Fibroblast of lung (primary cell): ENCODE data around the gene MTNR1A. TPM values are rescaled to one million over a fixed set of nuclear protein-coding genes. Genes with fewer than 3 reads are reported as not detected.

Source experiments
- DNase-seq, 2 donors: peaks; one replicate each; pipeline versions ENCODE4 v3.0.0 to v3.0.0-alpha.2; 2010; ENCODE audit warnings: low read depth in 2 of 2
- H2AFZ ChIP-seq: 2 replicates; pipeline ENCODE4 v1.5.1; 2012; ENCODE audit warnings: low read length, control low read depth, inconsistent platforms
- H3K27ac ChIP-seq: 2 replicates; pipeline ENCODE4 v1.5.1; 2011; ENCODE audit warnings: low read length, control low read depth; ENCODE audit not compliant: insufficient read depth
- H3K27me3 ChIP-seq: 2 replicates; pipeline ENCODE4 v1.5.1; 2011; ENCODE audit warnings: mild to moderate bottlenecking, low read length; ENCODE audit not compliant: control insufficient read depth, insufficient read depth
- H3K36me3 ChIP-seq: 2 replicates; pipeline ENCODE4 v1.5.1; 2011; ENCODE audit warnings: low read length; ENCODE audit not compliant: control insufficient read depth, insufficient read depth
- H3K4me1 ChIP-seq: 2 replicates; pipeline ENCODE4 v1.5.1; 2011; ENCODE audit warnings: low read length; ENCODE audit not compliant: control insufficient read depth, insufficient read depth; ENCODE audit errors: extremely low read depth
- H3K4me2 ChIP-seq: 2 replicates; pipeline ENCODE4 v1.5.1; 2011; ENCODE audit warnings: low read length, control low read depth; ENCODE audit not compliant: insufficient read depth; ENCODE audit errors: extremely low read depth
- H3K4me3 ChIP-seq, 4 experiments: fragments of 200-600 bp in 1 of 4; sonication (generic) in 1 of 4; replicated peaks in 1 of 4; 2 replicates each; pipeline ENCODE4 v1.5.1; 2011 to 2016; ENCODE audit warnings: low read length in 4 of 4, low read depth in 3 of 4, mild to moderate bottlenecking in 3 of 4, control low read depth in 2 of 4, inconsistent platforms in 1 of 4, mixed read lengths in 1 of 4; ENCODE audit not compliant: insufficient read depth in 1 of 4; ENCODE audit errors: control extremely low read depth in 1 of 4
- H3K79me2 ChIP-seq: 2 replicates; pipeline ENCODE4 v1.5.1; 2012; ENCODE audit warnings: mild to moderate bottlenecking, low read length, inconsistent platforms; ENCODE audit not compliant: control insufficient read depth, insufficient read depth
- H3K9ac ChIP-seq: 2 replicates; pipeline ENCODE4 v1.5.1; 2011; ENCODE audit warnings: mild to moderate bottlenecking, low read length, control low read depth; ENCODE audit not compliant: insufficient read depth
- H3K9me3 ChIP-seq: 2 replicates; pipeline ENCODE4 v1.5.1; 2012; ENCODE audit warnings: low read depth, low read length; ENCODE audit not compliant: control insufficient read depth, insufficient read depth
- H4K20me1 ChIP-seq: 2 replicates; pipeline ENCODE4 v1.5.1; 2011; ENCODE audit warnings: low read length; ENCODE audit not compliant: control insufficient read depth, insufficient read depth; ENCODE audit errors: extremely low read depth
- EZH2 ChIP-seq: IDR thresholded peaks from 2 replicates; pipeline ENCODE4 v1.5.1; 2012; ENCODE audit warnings: low read length, control low read depth, mild to moderate bottlenecking; ENCODE audit errors: missing control alignments
- polyA plus RNA-seq, 2 donors: library from polyadenylated mRNA; depleted of rRNA in 1 of 2; stranded (reverse) in 1 of 2; unstranded in 1 of 2; fragments of >200 nt; gene quantifications; 2 replicates each; pipeline ENCODE4 v1.2.1, GENCODE V29; 2011 to 2012; ENCODE audit warnings: missing spikeins in 1 of 2
- total RNA-seq: library from RNA; depleted of rRNA; stranded (reverse); fragments of >200 nt; gene quantifications from 2 replicates; pipeline ENCODE4 v1.2.1, GENCODE V29; 2014
- TF ChIP-seq, protein P1 (sequence below), 2 donors: IDR thresholded peaks in 1 of 2; conservative IDR thresholded peaks in 1 of 2; 1 replicate in 1 of 2; 2 replicates in 1 of 2; pipeline ENCODE4 v1.5.1; 2011 to 2012; ENCODE audit warnings: low read length in 2 of 2, control low read depth in 1 of 2, inconsistent platforms in 1 of 2, low read depth in 1 of 2, mild to moderate bottlenecking in 1 of 2

Gene MTNR1A
- total and polyA plus RNA-seq, 2 donors (not counting 1 experiment from before 2014, with no cell fraction given) = not detected

DNA sequence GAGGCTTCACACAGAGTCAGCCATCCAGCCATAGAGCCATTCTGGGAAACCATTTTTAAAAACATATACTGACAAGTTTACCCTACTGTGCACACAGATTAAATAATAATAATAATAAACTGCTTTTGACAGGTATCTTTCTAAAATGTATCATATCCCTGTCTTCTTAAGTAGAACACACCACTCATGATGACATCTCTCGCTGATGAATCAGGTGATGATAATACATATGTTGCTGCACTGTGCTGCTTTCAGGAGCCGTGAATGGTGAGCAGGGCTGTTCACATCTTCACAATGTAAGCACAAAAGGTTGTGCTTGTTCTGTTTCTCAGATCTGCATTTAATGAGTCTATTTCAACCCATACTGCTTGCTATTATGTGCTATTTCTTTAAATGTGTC is 3.5 kb downstream of the MTNR1A start:
- TF ChIP-seq, protein P1, sequence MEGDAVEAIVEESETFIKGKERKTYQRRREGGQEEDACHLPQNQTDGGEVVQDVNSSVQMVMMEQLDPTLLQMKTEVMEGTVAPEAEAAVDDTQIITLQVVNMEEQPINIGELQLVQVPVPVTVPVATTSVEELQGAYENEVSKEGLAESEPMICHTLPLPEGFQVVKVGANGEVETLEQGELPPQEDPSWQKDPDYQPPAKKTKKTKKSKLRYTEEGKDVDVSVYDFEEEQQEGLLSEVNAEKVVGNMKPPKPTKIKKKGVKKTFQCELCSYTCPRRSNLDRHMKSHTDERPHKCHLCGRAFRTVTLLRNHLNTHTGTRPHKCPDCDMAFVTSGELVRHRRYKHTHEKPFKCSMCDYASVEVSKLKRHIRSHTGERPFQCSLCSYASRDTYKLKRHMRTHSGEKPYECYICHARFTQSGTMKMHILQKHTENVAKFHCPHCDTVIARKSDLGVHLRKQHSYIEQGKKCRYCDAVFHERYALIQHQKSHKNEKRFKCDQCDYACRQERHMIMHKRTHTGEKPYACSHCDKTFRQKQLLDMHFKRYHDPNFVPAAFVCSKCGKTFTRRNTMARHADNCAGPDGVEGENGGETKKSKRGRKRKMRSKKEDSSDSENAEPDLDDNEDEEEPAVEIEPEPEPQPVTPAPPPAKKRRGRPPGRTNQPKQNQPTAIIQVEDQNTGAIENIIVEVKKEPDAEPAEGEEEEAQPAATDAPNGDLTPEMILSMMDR (conservative IDR thresholded peaks at IDR 0.05 in 1 of 2, IDR thresholded peaks at IDR 0.05 in 1 of 2; ENCODE audit: low read depth in 1 of 2, low read length in 2 of 2) = no peak
- no peak for TF ChIP-seq EZH2
- H3K9ac ChIP-seq = no peak overlapping the region
- H3K79me2 ChIP-seq = no peaks in the 10 kb centered on the region
- no peaks in the 10 kb centered on the region for H3K9me3 ChIP-seq
- no peaks in the 10 kb centered on the region for H3K36me3 ChIP-seq
- no peak overlapping the region for H3K4me3 ChIP-seq
- no peak for DNase-seq
- no peaks in the 10 kb centered on the region for H3K27me3 ChIP-seq
- no peaks in the 10 kb centered on the region for H3K4me1 ChIP-seq
- no peak overlapping the region for H3K4me2 ChIP-seq
- no peaks in the 10 kb centered on the region for H4K20me1 ChIP-seq
- no peak overlapping the region for H3K27ac ChIP-seq
- no peak overlapping the region for H2AFZ ChIP-seq

DNA sequence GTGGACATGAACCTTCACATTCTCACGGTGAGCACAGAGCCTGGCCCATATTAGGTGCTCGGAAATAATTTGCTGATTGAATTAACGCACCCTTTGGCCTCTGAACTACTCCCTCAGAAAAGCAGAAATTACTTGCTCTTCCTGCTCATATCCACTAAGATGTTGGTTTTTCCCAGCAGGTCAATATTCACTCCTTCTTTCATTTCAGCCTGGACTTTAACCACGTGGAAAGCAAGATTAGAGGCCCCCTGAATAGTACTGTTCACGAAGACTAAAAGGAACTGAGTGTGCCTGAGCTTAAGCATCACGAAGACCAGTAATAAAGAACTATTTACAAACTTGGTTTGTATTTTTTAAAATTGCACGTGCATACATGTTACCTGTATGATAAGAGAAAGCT is 9.9 kb downstream of the MTNR1A start:
- H3K36me3 ChIP-seq = no peaks in the 10 kb centered on the region
- H3K9me3 ChIP-seq = no peaks in the 10 kb centered on the region
- no peaks in the 10 kb centered on the region for H3K4me1 ChIP-seq
- TF ChIP-seq EZH2 = no peak
- TF ChIP-seq, protein P1 (conservative IDR thresholded peaks at IDR 0.05 in 1 of 2, IDR thresholded peaks at IDR 0.05 in 1 of 2; ENCODE audit: low read depth in 1 of 2, low read length in 2 of 2) = no peak
- no peak overlapping the region for H3K9ac ChIP-seq
- no peak overlapping the region for H3K27ac ChIP-seq
- H3K79me2 ChIP-seq = no peaks in the 10 kb centered on the region
- DNase-seq = no peak
- no peak overlapping the region for H2AFZ ChIP-seq
- H3K4me2 ChIP-seq = no peak overlapping the region
- no peaks in the 10 kb centered on the region for H4K20me1 ChIP-seq
- H3K4me3 ChIP-seq = no peak overlapping the region
- no peaks in the 10 kb centered on the region for H3K27me3 ChIP-seq

DNA sequence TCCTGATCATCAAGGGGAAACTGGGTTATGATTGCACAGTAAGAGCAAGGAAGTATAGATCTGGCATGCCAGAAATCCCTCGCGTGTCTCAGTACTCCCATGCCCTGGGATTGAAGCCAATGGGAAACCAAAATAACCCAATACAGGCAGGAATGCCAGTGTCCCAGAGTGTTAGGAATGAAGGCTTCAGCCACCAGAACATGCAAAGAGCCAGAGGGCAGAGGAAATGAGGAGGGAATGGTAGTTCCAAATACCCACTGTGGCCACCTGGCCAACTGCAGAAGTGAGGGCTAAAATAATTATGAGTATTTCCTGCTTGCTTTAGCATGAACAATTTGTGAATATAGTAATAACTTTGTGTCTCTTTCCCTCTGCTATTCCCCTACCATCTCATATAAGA is 12.2 kb downstream of the MTNR1A start:
- no peak overlapping the region for H3K4me2 ChIP-seq
- no peak overlapping the region for H3K9ac ChIP-seq
- H3K36me3 ChIP-seq = no peaks in the 10 kb centered on the region
- no peak for TF ChIP-seq EZH2
- TF ChIP-seq, protein P1 (conservative IDR thresholded peaks at IDR 0.05 in 1 of 2, IDR thresholded peaks at IDR 0.05 in 1 of 2; ENCODE audit: low read depth in 1 of 2, low read length in 2 of 2) = no peak
- no peak overlapping the region for H3K4me3 ChIP-seq
- no peak overlapping the region for H2AFZ ChIP-seq
- no peaks in the 10 kb centered on the region for H4K20me1 ChIP-seq
- DNase-seq = no peak
- no peaks in the 10 kb centered on the region for H3K9me3 ChIP-seq
- no peaks in the 10 kb centered on the region for H3K79me2 ChIP-seq
- H3K27me3 ChIP-seq = no peaks in the 10 kb centered on the region
- H3K27ac ChIP-seq = no peak overlapping the region
- no peaks in the 10 kb centered on the region for H3K4me1 ChIP-seq
